Activated CD8-positive, alpha-beta memory T cell treated with anti-CD3 and anti-CD28 coated beads, Interleukin-2, amount 50 U/mL, for 1 hour (primary cell): Measurements from ENCODE around the gene SECISBP2.
"Not testable (repeated sequence)": the region's sequence is repeated elsewhere in the genome, so short reads cannot be mapped to it uniquely, and the experiment has no call there.

Experiments
- DNase-seq: peaks from one replicate; pipeline ENCODE4 v3.0.0-alpha.2; 2020; ENCODE audit errors: extremely low read depth

The SECISBP2 gene

GRCh38 chr9:89309608-89310474 is 8.5 kb upstream of the SECISBP2 start:
- DNase-seq = no peak

GRCh38 chr9:89310475-89311345 is 7.6 kb upstream of the SECISBP2 start, which contains the start of gene CKS2:
TSS of gene CKS2 (plus strand) at chr9:89311195. CDS start at chr9:89311293, 98 bp downstream.
- peak; percentile 99 for DNase-seq

- no peak for DNase-seq
These were observed 6.7 kb upstream of the SECISBP2 start for GRCh38 chr9:89311346-89312221.

GRCh38 chr9:89312222-89312571 is 6.1 kb upstream of the SECISBP2 start:
- DNase-seq = no peak

- DNase-seq = no peak
These were observed 4.5 kb upstream of the SECISBP2 start for GRCh38 chr9:89313842-89314241.

- no peak for DNase-seq
These were observed 3.3 kb upstream of the SECISBP2 start for GRCh38 chr9:89314955-89315354.

GRCh38 chr9:89315482-89315881 is 2.8 kb upstream of the SECISBP2 start:
- DNase-seq = no peak

GRCh38 chr9:89317282-89317681 is 1.0 kb upstream of the SECISBP2 start:
- DNase-seq = no peak

- DNase-seq = no peak
These were observed 960 bp downstream of the SECISBP2 start for GRCh38 chr9:89319015-89319905.

GRCh38 chr9:89323390-89323789 is 5.1 kb downstream of the SECISBP2 start:
- no peak for DNase-seq

GRCh38 chr9:89325733-89326132 is 7.4 kb downstream of the SECISBP2 start:
- DNase-seq = no peak

- DNase-seq = no peak
These were observed 9.8 kb downstream of the SECISBP2 start for GRCh38 chr9:89328064-89328463.

GRCh38 chr9:89329917-89330316 is 11.6 kb downstream of the SECISBP2 start:
- DNase-seq = no peak

- DNase-seq = no peak
These were observed 12.2 kb downstream of the SECISBP2 start for GRCh38 chr9:89330513-89330912.

- DNase-seq = no peak
These were observed 21.5 kb downstream of the SECISBP2 start for GRCh38 chr9:89339807-89340206.

GRCh38 chr9:89340332-89340731 is 22.0 kb downstream of the SECISBP2 start:
- no peak for DNase-seq

GRCh38 chr9:89342213-89342612 is 23.9 kb downstream of the SECISBP2 start:
- no peak for DNase-seq

- DNase-seq = no peak
These were observed 24.6 kb downstream of the SECISBP2 start for GRCh38 chr9:89342948-89343347.

GRCh38 chr9:89343812-89344211 is 25.5 kb downstream of the SECISBP2 start:
- DNase-seq = not testable (repeated sequence)

- DNase-seq = no peak
These were observed 27.2 kb downstream of the SECISBP2 start for GRCh38 chr9:89345476-89345875.

GRCh38 chr9:89346696-89347095 is 28.4 kb downstream of the SECISBP2 start:
- DNase-seq = no peak
